Muscle of leg (tissue), 11 donors: Measurements from ENCODE around the gene EXTL1. TPM values are rescaled to one million over a fixed set of nuclear protein-coding genes. Genes with fewer than 3 reads are reported as not detected.

ENCODE experiments used
- DNase-seq: peaks from one replicate; pipeline ENCODE4 v3.0.0; 2013
- H3K27ac ChIP-seq: one replicate; pipeline ENCODE4 v1.5.1; 2013; ENCODE audit warnings: mild to moderate bottlenecking, low read length, control low read depth
- H3K27me3 ChIP-seq: one replicate; pipeline ENCODE4 v1.6.1; 2013; ENCODE audit warnings: low read length; ENCODE audit not compliant: control insufficient read depth, insufficient read depth
- H3K36me3 ChIP-seq: one replicate; pipeline ENCODE4 v1.6.1; 2013; ENCODE audit warnings: low read length; ENCODE audit not compliant: control insufficient read depth, insufficient read depth
- H3K4me1 ChIP-seq: one replicate; pipeline ENCODE4 v1.6.1; 2013; ENCODE audit warnings: low read length; ENCODE audit not compliant: control insufficient read depth, insufficient read depth
- H3K4me3 ChIP-seq: one replicate; pipeline ENCODE4 v1.5.1; 2013; ENCODE audit warnings: low read length, control low read depth
- H3K9me3 ChIP-seq: replicated peaks from 2 replicates; pipeline ENCODE4 v1.6.1; 2013; ENCODE audit warnings: low read depth, low read length; ENCODE audit not compliant: control insufficient read depth
- WGBS: methylation state at CpG from one replicate; pipeline ENCODE4 v1.1.5; 2013; ENCODE audit warnings: missing lambda C conversion rate; ENCODE audit not compliant: insufficient coverage; 5-methylcytosine and 5-hydroxymethylcytosine counted together
- polyA plus RNA-seq, 8 donors: library from polyadenylated mRNA; unstranded; fragments of 120-200 nt; gene quantifications; one replicate each; pipeline versions ENCODE4 v1.2.1 to v1.2.3, GENCODE V29; 2013; ENCODE audit warnings: inconsistent platforms in 1 of 8, low replicate concordance in 1 of 8; ENCODE audit not compliant: insufficient read length in 8 of 8, insufficient read depth in 1 of 8
- total RNA-seq: library from RNA; stranded (reverse); fragments of 120-200 nt; gene quantifications from one replicate; pipeline ENCODE4 v1.2.4, GENCODE V29; 2013

Gene EXTL1
- total and polyA plus RNA-seq, 9 donors: 0.71 to 4.6 (median 2.4) TPM

DNA sequence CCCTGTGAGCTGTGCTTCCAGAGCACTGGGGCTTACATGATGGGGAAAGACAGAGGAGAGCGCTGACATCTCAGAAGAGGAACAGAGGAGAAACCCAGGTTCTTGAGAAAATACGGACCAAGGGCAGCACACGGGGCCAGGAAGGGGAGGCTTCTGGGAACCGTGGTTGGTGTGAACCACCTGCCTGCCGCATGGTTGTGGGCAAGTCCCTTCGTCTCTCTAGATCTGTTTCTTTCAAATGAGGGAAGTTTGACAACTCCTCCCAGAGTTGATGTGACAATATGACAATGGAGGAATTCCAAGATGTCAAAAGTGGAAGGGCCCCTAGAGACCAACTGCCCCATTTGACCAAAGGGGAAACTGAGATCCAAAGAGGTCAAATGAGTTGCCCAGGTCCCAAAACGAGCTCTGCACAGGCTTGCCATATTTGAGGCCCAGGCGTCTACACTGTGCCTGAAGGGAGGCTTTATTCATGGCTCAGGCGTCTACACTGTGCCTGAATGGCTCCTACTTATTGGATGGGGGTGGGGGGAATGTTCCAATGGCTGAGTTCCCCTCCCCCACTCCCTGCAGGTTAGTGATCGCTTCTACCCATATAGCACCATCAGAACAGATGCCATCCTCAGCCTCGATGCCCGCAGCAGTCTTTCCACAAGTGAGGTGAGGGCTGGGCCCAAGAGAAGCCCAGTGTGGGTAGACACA, 11.2 kb downstream of the EXTL1 start:
- no peak for DNase-seq
- Histone ChIP-seq H3K27ac (no peak overlapping the region), H3K36me3 (no peaks in the 10 kb centered on the region), H3K4me3 (no peak overlapping the region), H3K4me1 (peaks cover 26% of the 10 kb centered on the region), H3K9me3 (no peaks in the 10 kb centered on the region), H3K27me3 (peaks cover 29% of the 10 kb centered on the region)
- 72% methylated on average over 7 of the region's 12 CpGs for WGBS

- no peaks in the 10 kb centered on the region for H3K36me3 ChIP-seq
- WGBS: 20% methylated on average over 6 of the region's 15 CpGs
- H3K9me3 ChIP-seq: no peaks in the 10 kb centered on the region
- no peak overlapping the region for H3K27ac ChIP-seq
- H3K27me3 ChIP-seq: peaks cover 36% of the 10 kb centered on the region
- DNase-seq: no peak
- H3K4me1 ChIP-seq: peaks cover 43% of the 10 kb centered on the region
- H3K4me3 ChIP-seq: peak overlapping the region; percentile 81
Observed at GRCh38 chr1:26034504-26035202, 13.1 kb downstream of the EXTL1 start.

GRCh38 chr1:26035203-26035958, 13.8 kb downstream of the EXTL1 start:
- Histone ChIP-seq H3K9me3 (no peaks in the 10 kb centered on the region), H3K4me3 (peak overlapping the region; percentile 81), H3K27ac (peak overlapping the region; percentile 92), H3K36me3 (no peaks in the 10 kb centered on the region), H3K27me3 (peaks cover 36% of the 10 kb centered on the region), H3K4me1 (peaks cover 43% of the 10 kb centered on the region)
- DNase-seq: peak; percentile 95
- WGBS: under 1% methylated on average over 50 of the region's 60 CpGs

DNA sequence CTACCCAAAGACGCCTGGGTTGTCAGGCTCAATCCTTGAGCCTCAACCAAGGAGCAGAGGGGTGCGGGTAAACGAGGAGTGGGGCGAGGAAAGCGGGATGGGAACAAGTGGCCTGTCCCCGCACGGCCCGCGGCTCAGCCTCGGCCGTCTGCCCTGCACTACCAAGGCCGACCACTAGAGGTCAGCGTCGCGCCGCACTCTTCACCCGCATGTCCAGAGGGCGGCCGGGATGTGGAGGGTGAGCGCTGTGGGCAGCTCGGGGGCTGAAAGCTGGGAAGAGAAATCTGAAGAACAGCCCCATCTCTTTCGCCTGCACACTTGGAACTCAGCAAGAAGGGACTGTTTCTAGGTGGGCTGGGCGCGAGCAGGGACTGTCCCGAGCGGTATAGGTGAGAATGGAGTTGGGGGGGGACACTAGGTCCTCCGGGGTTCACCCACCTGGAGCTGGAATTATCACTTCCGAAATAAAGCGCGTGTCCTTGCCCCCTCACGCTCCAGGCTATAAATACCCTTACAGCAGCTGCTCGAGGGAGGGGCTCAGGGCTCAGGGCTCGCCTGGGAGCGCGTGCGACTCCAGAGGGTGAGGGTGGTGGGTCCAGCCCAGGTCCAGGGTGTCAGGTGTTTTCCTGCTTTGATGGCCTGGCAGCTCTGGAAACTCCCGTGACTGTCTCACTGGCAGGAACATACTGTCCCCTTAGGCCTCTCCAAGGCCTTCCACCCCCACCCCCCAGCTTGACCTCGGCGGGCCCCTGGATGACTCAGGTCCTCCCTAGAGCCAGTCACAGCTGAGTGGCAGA, 14.6 kb downstream of the EXTL1 start:
- Histone ChIP-seq H3K27me3 (peaks cover 41% of the 10 kb centered on the region), H3K4me3 (peak overlapping the region; percentile 81), H3K4me1 (peaks cover 43% of the 10 kb centered on the region), H3K27ac (peak overlapping the region; percentile 92), H3K36me3 (no peaks in the 10 kb centered on the region), H3K9me3 (no peaks in the 10 kb centered on the region)
- peak; percentile 82 for DNase-seq
- WGBS: 7% methylated on average over 25 of the region's 39 CpGs

- H3K27ac ChIP-seq: peak overlapping the region; percentile 92
- 89% methylated on average over 5 of the region's 11 CpGs for WGBS
- no peaks in the 10 kb centered on the region for H3K9me3 ChIP-seq
- DNase-seq: no peak
- H3K27me3 ChIP-seq: peaks cover 46% of the 10 kb centered on the region
- no peak overlapping the region for H3K4me3 ChIP-seq
- H3K36me3 ChIP-seq: no peaks in the 10 kb centered on the region
- peaks cover 43% of the 10 kb centered on the region for H3K4me1 ChIP-seq
Observed at GRCh38 chr1:26036756-26037281, 15.2 kb downstream of the EXTL1 start.

DNA sequence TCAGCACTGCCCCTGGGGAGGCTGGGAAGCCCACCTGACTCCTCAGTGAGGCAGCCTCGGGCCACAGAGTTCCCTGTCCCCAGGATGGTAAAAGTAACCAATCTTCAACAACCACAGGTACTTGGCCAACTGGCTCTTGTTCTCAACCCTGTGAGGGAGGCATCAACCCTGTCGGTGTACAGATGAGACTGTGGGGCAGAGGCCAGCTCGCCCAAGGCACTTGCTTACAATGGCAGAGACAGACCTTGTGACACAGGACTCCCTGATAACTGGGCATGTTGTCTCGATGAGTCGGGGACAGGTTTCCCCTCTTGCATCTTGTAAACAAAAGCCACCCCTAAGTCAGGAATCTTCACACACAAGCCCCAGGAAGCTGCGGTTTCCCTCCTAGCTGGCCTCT, 16.3 kb downstream of the EXTL1 start:
- Histone ChIP-seq H3K9me3 (no peaks in the 10 kb centered on the region), H3K27ac (no peak overlapping the region), H3K27me3 (peaks cover 53% of the 10 kb centered on the region), H3K4me3 (no peak overlapping the region), H3K4me1 (peaks cover 43% of the 10 kb centered on the region), H3K36me3 (no peaks in the 10 kb centered on the region)
- 78% methylated on average over 4 of the region's 6 CpGs for WGBS
- no peak for DNase-seq

DNA sequence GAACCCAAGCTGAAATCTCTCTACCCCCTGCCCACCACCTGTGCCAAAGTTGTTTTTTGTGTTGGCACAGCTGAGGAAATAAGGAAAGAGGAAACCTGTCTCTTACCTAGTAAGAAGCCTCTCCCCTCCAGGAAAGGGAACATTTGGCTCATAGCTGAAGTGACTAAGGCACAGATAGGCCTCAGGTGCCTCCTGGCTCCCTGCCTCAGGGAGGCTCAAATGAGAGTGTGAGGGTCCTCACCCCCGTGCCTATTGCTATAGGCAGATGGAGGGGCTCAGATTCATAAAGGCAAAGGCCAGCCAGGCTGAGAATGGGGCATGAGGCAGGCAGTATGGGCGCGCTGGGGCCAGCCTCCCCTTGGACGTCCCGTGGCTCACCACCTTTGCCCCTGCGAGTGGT, 16.9 kb downstream of the EXTL1 start:
- no peaks in the 10 kb centered on the region for H3K9me3 ChIP-seq
- H3K4me3 ChIP-seq: no peak overlapping the region
- no peaks in the 10 kb centered on the region for H3K36me3 ChIP-seq
- H3K27me3 ChIP-seq: peaks cover 53% of the 10 kb centered on the region
- H3K4me1 ChIP-seq: peaks cover 43% of the 10 kb centered on the region
- 74% methylated on average over 6 of the region's 6 CpGs for WGBS
- no peak for DNase-seq
- H3K27ac ChIP-seq: peak overlapping the region; percentile 55

GRCh38 chr1:26038904-26039303, 17.3 kb downstream of the EXTL1 start:
- 40% methylated on average over 1 of the region's 6 CpGs for WGBS

DNA sequence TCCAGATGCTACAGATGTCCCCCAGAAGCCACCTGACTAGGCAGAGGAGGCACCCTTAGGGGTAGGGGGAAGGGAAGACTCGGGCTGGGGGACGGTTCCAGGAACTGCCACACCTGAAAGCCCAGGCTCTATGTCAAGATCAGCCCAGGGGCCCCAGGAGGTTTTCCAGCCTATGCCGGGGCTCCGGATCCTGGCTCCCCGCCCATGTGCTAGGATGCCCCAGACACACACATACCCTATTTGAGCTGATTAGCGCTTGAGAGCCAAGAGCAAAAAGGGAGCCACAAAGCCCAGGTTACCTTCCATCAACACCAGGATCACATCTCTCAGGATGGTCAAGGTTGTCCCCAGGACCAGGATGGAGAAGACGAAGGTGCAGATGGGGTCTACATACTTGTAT, 19.8 kb downstream of the EXTL1 start:
- Histone ChIP-seq H3K27ac (no peak overlapping the region), H3K27me3 (peaks cover 63% of the 10 kb centered on the region), H3K4me1 (peaks cover 38% of the 10 kb centered on the region), H3K4me3 (no peak overlapping the region), H3K36me3 (no peaks in the 10 kb centered on the region), H3K9me3 (no peaks in the 10 kb centered on the region)
- no peak for DNase-seq
- WGBS: 80% methylated on average over 2 of the region's 7 CpGs

More at GRCh38 chr1:26038904-26039303, 17.3 kb downstream of the EXTL1 start:
- H3K36me3 ChIP-seq: no peaks in the 10 kb centered on the region
- H3K9me3 ChIP-seq: no peaks in the 10 kb centered on the region
- no peak for DNase-seq
- peak overlapping the region; percentile 55 for H3K27ac ChIP-seq
- H3K4me1 ChIP-seq: peaks cover 43% of the 10 kb centered on the region
- peaks cover 53% of the 10 kb centered on the region for H3K27me3 ChIP-seq
- no peak overlapping the region for H3K4me3 ChIP-seq
